NCI-H2081 (cell line): ENCODE measurements around the gene LYSMD2.

Experiments used
- DNase-seq, 2 experiments: peaks; one replicate each; lab custom pipeline; 2025; lab: John Stamatoyannopoulos, UW

Gene LYSMD2

DNA sequence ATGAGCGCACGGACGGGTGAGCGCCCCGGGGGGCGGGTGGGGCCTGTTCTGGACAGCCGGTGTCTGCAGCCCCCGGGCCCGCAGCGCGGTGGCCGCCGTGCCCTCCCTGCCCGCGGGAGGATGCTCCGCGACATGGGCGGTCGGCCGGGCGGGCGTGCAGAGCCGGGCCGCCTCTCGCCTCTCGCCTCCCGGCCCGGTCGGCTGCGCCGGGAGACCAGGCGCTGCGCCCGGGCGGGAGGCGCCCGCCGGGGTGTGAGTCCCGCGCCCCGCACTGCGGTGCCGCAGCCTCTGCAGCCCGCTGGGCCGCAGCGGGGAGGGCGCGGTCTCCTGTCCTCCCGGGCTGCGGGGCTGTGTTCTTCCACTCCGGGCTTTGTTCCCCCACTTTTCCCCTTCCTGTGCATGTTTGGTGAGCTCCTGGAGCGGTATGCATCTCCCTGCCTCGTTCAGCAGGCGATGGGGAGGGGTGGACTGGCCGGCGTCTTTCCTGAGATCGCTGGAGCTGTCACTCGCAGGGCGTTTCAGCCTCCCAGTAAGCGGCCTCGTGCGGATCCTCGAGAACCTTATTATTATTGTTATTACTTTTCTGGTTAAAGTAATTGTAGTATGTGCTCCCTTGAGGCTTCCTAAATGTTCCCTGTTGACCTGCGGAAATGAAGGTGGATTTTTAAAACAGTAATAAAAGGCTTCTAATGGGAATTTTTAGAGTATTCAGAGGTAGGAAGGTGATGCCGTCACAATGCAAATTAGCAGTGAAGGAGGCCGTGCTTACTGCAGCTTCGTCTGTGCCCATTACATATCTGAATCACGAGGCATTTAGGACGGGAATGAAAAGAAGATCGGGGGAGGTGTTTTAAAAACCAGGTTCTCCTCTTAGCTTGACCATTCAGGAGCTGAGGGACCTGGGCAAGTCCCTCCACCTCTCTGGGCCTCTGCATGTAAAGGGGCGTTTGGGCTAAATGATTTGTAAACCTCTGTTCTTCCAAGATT lies 14.5 kb upstream of the LYSMD2 start:
- DNase-seq, result peak; percentile 39 to 70

DNA sequence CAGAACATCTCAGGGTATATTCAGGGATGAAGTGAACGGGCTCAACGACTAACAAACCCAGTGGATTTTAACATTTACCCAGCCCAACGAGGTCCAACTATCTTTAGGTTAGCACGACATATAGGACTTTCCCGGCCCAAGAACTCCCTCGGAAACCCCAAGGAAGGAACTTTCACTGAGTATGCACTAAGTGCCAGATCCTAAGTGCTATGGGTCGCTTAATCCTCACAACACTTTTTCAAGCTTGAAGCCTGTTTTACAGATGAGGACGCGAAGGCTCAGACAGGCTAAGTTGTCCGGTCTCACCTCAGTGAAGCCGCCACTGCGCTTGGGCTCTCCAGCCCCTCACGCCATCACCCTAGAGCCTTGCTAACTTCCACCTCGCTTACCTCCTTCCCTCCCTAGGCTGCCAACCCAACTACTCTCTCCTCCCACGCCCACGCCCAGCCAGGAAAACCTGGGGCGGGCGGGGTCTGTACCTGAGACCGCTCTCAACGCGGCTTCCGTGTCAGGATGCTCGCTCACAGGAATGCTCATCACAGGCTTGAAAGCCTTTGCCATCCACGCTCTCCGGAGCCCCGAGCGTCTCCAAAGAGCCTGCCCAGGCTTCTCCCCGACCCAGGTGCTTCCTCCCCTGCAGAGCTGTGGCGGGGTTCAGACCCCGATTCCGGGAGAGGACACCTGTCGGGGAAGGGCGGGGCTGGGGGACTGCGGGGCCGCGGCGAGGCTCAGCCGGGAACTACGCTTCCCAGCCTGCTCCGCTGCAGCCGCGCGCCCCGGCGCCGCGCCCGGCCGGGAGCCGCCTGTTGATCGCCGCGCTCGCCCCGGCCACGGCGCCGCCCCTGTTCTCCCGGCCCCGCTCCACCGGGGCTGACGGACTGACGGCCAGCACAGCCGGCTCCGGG lies 13.6 kb upstream of the LYSMD2 start, which contains the start of gene TMOD2:
TMOD2 (plus strand) TSS at position 806 of the 905 bp plus-strand sequence. CDS start 14,845 bp downstream, outside the sequence.
- DNase-seq, result peak; percentile 63 to 78

DNA sequence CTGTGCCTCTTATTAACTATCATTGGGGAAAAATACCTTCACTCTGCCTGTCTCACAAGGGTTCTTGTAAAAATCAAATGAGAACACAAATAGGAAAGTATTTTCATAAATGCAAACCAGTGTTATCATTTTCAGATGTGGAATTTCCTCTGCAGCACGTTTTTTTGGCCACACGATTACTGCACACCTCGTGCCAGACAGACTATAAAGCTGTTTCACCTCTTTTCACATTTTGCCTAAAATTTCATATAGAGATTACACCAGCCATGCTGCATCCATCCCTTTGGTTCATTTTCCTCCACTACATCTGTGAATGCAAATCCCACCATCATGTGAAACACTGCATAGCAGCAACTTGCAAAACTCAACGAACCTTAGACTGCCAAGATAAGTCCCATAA lies 12.7 kb upstream of the LYSMD2 start:
- no peak for DNase-seq

DNA sequence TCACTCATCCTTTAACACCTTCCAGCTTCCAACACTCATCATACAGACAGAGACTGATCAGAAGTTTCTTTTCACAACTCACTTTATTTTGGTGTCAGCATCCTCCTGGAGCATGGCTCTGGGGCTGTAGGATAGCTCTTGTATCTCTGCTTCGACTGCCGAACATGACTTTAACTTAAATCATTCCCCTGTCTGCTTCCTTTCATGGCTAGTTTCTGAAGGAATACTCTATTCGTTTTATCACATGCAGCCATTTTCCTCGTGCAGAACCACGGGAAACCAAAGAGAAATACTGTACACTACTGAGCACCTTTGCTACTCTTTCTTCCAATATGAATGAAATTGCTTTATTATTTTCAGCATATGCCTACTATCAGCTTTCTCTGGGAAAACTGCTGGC lies 11.9 kb upstream of the LYSMD2 start:
- DNase-seq, result no peak

DNA sequence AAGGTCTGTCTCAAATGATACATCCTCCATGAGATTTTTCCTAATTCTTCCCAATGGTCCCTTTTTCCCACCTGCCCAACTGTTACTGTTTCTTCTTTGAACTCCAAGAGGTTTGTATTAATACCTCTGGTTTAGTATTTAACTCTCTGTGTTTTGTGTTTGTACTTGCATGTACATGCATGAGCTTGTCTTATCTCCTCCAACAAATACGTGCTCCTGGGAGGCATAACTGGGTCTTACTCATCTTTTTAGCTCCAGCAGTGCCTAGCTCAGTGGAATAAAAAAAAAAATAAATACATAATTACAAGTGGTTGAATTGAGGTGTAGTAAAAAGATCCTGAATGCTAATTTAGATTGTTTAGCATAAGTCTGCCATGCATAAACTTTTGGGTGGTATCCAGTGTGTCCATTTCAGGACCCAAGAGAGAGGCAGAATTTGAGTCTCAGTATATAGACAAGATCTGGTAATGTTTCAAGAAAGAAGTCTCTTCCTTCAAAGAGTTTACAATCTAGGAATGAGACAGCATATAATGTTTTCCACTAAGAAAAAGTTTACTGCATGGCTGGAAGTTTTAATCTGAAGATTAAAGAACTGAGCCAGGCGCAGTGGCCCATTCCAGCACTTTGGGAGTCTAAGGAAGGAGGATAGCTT lies 1.7 kb upstream of the LYSMD2 start:
- DNase-seq, result no peak

DNA sequence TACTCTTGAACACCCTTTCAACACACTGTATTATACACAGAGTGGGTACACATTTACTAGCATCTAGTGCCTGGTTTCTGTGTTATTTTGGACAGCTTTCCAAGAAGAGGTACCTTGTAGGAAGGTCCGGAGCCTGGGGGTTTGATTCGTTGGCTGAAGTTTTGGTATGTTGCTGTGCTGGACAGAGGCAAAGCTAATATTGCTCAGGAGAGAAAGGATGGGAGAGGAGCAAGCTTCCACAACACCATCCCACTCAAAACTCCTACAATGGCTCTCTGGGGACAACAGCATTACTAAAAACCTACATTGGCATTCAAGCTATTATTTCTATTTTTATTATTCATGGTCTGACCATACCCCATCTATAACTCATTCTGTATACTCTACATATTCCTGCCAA lies 1.1 kb upstream of the LYSMD2 start:
- no peak for DNase-seq

DNA sequence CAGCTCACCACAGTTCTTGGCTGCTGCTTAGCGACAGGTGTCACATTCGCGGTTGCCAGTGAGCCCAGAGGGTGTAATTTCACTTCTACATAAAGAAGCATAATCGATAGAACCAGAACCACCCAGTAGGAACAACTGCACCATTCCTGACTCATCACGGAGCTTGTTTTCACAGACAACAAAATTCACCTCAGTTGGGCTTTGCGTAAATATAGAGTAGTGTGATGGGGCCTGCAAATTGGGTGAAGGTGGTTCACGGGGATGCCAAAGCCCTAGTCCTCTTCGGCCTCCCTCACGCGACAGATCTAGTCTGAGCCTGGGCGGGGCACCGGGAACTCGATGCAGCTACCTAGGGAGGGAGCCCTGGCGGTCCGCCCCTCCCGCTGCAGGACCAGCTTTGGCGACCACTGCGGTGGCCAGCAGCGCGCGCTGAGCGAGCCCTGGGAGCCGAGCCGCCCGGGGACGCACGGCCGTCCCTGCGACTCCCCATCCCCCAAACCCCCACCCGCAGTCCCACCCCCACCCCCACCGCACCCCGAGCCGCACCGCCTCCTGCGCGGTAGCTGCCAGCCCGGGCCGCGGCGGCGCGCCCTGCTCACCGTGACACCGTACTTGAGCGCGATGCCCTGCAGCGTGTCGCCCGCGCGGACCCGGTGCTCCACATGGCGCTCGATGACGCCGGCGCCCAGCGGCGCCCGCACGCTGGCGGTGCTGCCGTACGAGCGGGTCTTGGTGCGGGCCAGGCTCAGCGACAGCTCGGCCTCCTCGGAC lies 519 bp downstream of the LYSMD2 start:
- peak; percentile 65 to 73 for DNase-seq

DNA sequence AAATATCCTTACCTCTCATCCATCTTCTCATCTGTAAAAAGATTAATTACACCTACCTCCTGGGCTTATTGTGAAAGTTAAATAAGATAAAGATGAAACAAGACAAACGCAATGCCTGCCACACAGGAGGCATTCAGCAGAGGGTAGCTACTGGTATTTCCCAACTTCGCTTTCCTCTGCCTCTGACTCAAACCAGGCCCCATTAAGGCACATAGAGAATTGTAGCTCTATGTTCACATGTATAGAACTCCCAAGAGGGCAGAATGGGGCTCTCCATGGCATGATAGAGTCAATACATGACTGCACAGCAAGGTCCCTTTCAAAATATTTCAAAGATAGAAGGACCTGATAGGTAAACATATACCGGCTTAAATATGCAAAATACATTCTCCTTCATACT lies 1.4 kb downstream of the LYSMD2 start:
- peak in 1 of 2 experiments; percentile 19 for DNase-seq

DNA sequence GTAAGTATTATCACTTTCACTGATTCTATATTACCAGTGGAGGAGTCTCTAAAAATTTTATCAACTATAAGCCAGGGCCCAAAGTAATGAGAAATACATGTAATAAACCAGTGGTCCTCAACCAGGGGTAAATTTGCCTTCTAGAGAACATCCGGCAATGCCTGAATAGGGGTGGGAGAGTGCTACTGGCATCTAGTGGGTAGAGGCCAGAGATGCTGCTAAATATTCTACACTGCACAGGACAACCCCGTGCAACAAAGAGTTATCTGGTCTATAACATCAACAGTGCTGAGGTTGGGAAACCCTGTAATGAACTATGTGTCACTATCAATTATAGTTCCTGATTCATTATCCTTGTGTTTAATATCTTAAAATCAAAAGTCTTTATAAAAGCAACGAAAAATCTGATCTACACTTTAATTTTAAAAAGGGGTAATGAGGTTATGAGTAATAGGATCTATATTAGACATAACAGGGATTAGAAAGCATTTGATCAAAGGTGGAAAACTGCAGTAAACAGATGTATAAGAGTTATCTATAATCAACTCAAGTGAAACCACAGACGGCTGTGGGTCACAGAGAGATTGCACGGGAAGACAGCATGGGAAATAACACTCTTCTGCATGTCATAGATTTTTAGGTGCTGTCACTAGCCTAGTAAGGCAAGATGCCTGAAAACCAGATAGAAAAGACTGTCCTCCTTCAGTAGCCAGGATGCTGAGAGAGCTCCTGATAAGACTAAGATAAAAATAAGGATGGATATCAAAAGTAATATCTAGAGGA lies 2.0 kb downstream of the LYSMD2 start:
- DNase-seq, result peak; percentile 7 to 29

DNA sequence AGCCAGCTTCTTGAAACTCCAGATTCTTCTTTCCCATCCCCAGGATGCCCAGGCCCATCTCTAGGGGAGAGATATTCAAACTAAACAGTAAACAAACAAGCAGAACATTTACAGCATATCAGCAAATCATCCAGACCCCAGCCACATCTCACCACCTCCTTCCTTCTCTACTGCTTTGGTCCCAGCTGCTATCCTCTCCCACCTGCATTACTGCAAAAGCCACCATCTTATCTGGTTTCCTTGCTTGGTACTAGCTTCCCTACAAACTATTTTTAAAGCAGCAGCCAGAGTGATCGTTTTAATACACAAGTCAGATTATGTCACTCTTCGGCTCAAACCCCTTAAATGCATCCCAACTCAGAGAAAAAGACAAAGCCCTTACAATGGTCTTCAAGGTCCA lies 4.8 kb downstream of the LYSMD2 start:
- DNase-seq, result no peak

DNA sequence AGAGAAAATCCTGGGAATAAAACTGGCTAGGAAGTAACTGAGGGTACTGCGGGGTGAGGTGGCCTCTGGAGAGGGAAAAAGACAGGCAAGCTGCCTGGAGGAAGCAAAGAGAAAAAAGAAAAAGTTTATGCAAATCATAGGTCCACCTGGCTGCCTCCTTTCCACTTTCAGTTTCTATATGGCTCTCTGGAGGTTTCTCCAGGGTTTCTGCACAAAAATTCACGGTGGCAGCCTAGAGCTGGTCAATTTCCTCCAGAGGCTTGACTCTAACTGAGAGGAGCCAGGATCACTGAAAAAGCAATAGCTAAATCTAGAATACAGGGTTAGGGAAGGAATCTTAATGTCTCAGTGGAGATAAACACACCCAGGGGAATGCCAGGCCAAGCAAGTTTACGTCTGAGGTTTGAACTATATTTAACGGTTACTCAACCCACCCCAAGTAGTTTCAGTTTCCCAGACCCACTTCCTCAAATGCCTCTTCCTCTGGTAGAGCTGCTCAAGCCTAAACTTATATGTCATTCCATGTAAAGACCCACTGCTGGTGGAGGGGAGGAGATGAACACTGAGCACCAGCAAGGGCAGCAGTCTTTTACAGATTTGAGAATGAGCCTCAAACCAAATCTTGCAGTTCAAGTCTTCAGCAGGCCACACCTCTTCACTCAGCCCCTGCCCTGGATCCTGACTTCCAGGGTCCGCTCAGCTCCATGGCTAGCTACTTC lies 5.7 kb downstream of the LYSMD2 start:
- DNase-seq, result no peak

DNA sequence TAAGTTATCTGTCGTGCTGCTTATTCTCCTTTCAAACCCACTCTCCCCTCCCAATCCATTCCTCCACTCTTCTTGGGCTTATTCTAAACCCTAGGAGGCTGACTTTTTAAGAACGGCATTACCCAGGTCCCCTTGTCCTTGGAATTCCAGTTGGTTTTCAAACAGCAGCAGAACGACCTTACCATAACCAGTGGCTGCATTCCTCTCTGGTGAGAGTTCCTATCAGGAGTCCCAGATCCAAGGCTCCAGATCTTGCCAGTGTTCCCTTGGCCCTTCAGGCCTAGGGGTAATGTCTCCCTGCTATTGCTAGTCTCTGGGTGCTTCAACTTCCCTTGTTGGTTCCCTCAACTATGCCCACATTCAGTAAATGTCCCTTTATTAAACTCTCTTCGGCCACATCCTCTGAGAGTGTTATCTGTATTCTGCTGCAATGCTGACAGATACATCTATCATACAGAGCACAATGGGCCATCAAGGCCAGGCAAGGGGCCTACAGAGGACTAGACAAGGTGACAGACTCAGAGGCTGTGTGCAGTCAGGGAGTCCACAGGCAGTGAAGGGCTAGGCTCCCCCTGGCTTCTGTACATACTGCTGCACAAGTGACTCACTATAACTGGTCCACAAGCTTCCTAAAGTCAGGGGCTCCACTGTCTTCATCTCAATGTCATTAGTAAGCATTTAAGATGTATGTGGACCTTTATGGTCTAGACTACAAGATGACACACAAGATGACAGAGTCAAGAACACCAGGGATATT lies 10.1 kb downstream of the LYSMD2 start:
- no peak for DNase-seq

DNA sequence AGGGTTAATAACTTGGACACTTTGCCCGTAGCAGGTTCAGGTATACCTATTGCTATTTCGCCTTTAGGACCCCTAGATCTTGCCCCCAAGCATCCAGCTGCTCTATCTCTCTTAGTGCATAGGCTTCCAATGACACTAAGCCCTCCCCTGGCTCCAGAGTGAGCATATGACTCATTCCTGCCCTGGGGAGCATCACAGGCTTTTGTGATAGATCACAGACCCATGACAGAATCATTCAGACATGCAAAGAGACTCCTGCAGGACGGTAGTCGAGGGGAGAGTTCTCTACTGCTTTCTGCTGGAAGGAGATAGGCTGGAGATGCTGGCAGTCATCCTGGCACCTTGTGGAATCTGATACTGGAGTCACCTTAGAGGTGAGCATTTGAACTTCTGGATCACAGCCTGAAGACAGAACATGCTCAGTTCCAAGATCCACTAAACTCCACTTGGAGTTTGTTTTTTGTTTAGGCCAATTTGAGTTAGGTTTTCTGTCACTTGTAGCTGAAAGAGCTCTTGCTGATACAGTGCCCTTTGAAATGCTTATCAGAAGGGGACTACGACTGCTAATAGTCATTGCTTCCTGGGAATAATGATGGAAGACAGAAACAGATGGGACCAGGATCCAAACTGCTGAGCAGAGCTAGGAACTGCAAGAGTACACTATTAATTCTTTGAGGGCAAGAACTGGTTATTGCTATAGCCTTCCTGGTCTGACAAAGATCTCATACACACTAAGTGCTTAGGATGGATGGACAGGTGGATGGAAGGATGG lies 11.0 kb downstream of the LYSMD2 start:
- peak in 1 of 2 experiments; percentile 33 for DNase-seq

DNA sequence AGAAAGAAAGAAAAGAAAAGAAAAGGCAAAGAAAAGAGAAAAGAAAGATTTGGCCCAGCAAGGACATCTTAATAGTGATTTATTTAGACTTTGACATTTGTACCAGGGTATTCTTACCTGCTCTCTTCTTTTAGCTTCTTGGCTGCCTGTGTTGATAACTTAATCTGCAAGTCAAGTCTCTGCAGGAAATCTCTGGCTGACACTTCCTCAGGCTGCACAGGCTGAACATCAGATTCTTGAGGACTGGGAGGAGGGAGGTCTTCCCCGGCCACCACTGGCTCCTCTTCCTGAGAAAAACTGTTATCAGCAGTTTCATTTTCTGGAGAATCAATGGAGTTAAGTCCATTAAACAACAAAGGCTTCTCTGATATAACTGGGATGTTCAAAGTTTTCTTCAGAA lies 12.8 kb downstream of the LYSMD2 start:
- no peak for DNase-seq

DNA sequence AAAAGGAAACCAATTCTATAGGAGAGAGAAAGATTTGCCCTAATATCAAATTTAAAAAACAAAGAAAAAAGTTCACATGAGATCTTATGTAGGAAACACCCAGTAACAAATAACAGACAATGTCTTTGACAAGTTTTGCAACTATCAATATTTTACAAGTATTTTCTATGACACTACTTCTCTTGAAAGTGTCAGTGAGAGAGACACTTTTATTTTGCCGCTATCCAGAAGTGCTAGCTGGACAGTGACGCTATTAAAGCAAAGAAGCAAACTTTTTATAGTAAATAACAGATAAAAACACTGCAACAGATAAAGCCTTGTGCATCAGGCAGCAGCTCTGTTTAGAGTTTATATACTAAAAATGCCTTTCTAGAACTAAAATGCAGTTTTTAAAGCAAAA lies 13.3 kb downstream of the LYSMD2 start:
- DNase-seq, result no peak

DNA sequence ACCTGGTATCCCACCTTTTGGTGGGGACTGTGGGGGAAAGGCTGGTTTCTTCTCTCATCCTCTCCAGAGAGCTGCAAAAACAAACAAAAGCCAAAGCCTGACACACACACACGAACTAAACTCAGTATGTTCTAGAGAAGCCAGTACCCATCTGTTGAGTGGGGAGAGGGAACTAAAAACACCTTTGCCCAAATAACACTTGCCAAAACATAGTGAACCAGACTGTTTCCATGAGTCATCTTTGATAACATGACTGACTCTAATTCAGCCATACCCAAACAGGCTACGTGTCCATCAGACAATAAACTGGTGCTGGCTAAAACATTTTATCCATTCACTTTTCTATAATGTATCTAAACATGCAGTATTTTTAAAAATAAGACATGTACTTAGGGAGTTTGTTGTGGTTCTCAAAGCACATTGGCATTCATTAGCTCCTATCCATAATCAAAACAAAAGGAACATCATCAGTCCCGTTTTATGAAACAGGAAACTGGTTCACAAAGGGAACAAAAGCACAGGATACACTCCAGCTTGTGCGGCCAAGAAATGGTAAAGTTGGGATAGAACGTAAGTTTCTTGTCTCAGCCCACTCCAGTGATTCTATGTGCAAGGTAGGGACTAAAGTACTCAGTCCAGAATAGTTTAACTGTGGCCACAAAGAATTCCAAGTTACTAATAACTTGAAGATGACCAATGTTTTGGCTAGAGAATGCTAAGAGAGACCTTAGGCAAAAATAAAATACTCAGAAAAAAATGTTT lies 16.1 kb downstream of the LYSMD2 start:
- DNase-seq, result no peak

DNA sequence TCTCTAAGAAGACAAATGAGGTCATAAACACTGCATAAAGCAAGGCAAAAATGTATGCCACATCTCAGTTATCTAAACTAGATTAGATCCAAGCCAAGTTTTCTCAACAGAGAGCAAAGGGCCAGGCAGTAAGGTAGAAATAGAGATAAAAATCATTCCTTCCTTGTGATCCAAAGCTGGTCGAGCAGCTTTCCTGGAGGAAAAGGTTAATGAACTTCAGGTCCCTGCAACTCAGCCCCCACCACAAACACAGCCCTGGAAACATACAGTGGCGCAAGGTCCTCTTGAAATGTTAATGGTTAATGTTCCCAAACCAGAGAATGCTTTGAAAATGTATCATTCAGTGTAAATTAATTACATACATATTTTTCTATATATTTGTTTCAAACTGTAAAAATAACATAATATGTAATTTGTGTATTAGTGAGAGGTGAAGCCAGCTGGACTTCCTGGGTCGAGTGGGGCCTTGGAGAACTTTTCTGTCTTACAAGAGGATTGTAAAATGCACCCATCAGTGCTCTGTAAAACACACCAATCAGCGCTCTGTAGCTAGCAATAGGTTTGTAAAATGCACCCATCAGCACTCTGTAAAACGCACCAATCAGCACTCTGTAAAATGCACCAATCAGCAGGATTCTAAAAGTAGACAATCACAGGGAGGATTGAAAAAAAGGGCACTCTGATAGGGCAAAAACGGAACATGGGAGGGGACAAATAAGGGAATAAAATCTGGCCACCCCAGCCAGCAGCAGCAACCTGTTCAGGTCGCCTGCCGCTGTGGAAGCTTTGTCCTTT lies 17.1 kb downstream of the LYSMD2 start:
- no peak for DNase-seq
